Astrocyte (in vitro differentiated cells and primary cell): ENCODE data around the gene EPHB1. TPM values are rescaled to one million over a fixed set of nuclear protein-coding genes. Genes with fewer than 3 reads are reported as not detected.

Source experiments
- DNase-seq: peaks from one replicate; pipeline ENCODE4 v3.0.0-alpha.2; 2010; ENCODE audit warnings: low read depth
- FAIRE-seq: peaks from 2 replicates; lab custom pipeline; 2011; peaks lifted over from hg19 to GRCh38; lab: Jason Lieb, UNC
- H2AFZ ChIP-seq: 2 replicates; pipeline ENCODE4 v1.6.0; 2012; ENCODE audit warnings: low read depth, low read length, inconsistent platforms
- H3K27ac ChIP-seq: 2 replicates; pipeline ENCODE4 v1.5.1; 2011; ENCODE audit warnings: low read depth, low read length, inconsistent platforms
- H3K27me3 ChIP-seq: 2 replicates; pipeline ENCODE4 v1.6.0; 2011; ENCODE audit warnings: low read length, inconsistent platforms; ENCODE audit not compliant: insufficient read depth
- H3K36me3 ChIP-seq: 2 replicates; pipeline ENCODE4 v1.5.1; 2011; ENCODE audit warnings: low read length, inconsistent platforms; ENCODE audit not compliant: insufficient read depth
- H3K4me1 ChIP-seq: 2 replicates; pipeline ENCODE4 v1.5.1; 2011; ENCODE audit warnings: low read length, inconsistent platforms; ENCODE audit not compliant: insufficient read depth
- H3K4me2 ChIP-seq: 2 replicates; pipeline ENCODE4 v1.6.0; 2012; ENCODE audit warnings: low read length, inconsistent platforms
- H3K4me3 ChIP-seq: 2 replicates; pipeline ENCODE4 v1.5.1; 2011; ENCODE audit warnings: low read depth, mild to moderate bottlenecking, low read length, inconsistent platforms; ENCODE audit not compliant: insufficient read depth
- H3K79me2 ChIP-seq: 2 replicates; pipeline ENCODE4 v1.6.0; 2012; ENCODE audit warnings: mild to moderate bottlenecking, low read length, inconsistent platforms; ENCODE audit not compliant: insufficient read depth
- H3K9ac ChIP-seq: 2 replicates; pipeline ENCODE4 v1.6.0; 2012; ENCODE audit warnings: mild to moderate bottlenecking, low read length, inconsistent platforms
- H3K9me3 ChIP-seq: 2 replicates; pipeline ENCODE4 v1.5.1; 2012; ENCODE audit warnings: low read depth, mild to moderate bottlenecking, low read length, inconsistent platforms; ENCODE audit not compliant: insufficient read depth
- H4K20me1 ChIP-seq: 2 replicates; pipeline ENCODE4 v1.6.0; 2012; ENCODE audit warnings: low read length, inconsistent platforms; ENCODE audit not compliant: insufficient read depth
- H3K27ac Mint-ChIP-seq: one replicate; pipeline ENCODE4 v1.8.0; 2021; ENCODE audit warnings: mild to moderate bottlenecking, mixed read lengths; ENCODE audit not compliant: unreplicated experiment
- H3K27me3 Mint-ChIP-seq: one replicate; pipeline ENCODE4 v1.8.0; 2021; ENCODE audit warnings: low read depth, mixed read lengths; ENCODE audit not compliant: unreplicated experiment
- H3K36me3 Mint-ChIP-seq: one replicate; pipeline ENCODE4 v1.8.0; 2021; ENCODE audit warnings: low read depth, mixed read lengths; ENCODE audit not compliant: unreplicated experiment
- H3K4me1 Mint-ChIP-seq: one replicate; pipeline ENCODE4 v1.8.0; 2021; ENCODE audit warnings: low read depth, mixed read lengths; ENCODE audit not compliant: unreplicated experiment
- H3K4me3 Mint-ChIP-seq: one replicate; pipeline ENCODE4 v1.8.0; 2021; ENCODE audit warnings: mild to moderate bottlenecking, moderate library complexity, mixed read lengths; ENCODE audit not compliant: unreplicated experiment
- H3K9me3 Mint-ChIP-seq: one replicate; pipeline ENCODE4 v1.8.0; 2021; ENCODE audit warnings: mild to moderate bottlenecking, mixed read lengths; ENCODE audit not compliant: unreplicated experiment
- CTCF ChIP-seq: IDR thresholded peaks from 2 replicates; pipeline ENCODE4 v1.5.1; 2011; ENCODE audit warnings: low read depth, mild to moderate bottlenecking, inconsistent platforms, low read length, moderate library complexity; ENCODE audit not compliant: insufficient read depth
- EZH2 ChIP-seq: IDR thresholded peaks from 2 replicates; pipeline ENCODE4 v1.6.1; 2012; ENCODE audit warnings: mild to moderate bottlenecking, low read length, inconsistent platforms; ENCODE audit not compliant: insufficient read depth
- total RNA-seq: library from RNA; stranded (reverse); gene quantifications from 2 replicates; pipeline ENCODE4 v1.2.1, GENCODE V29; 2021

Gene EPHB1
- total RNA-seq, 1 donor from 2014 or later = 4.1 TPM

GRCh38 chr3:134836921-134837320 is 41.9 kb downstream of the EPHB1 start:
- no peaks in the 10 kb centered on the region for H3K9me3 ChIP-seq
- H3K79me2 ChIP-seq = no peaks in the 10 kb centered on the region
- H2AFZ ChIP-seq = no peak overlapping the region
- H3K4me1 ChIP-seq = no peaks in the 10 kb centered on the region
- H3K9ac ChIP-seq = no peak overlapping the region
- TF ChIP-seq CTCF (no peak), EZH2 (no peak)
- H3K36me3 Mint-ChIP-seq = no peaks in the 10 kb centered on the region
- H3K27ac Mint-ChIP-seq = no peak overlapping the region
- H3K27me3 ChIP-seq = no peaks in the 10 kb centered on the region
- FAIRE-seq (no peak), DNase-seq (no peak)
- no peak overlapping the region for H3K4me3 Mint-ChIP-seq
- no peaks in the 10 kb centered on the region for H3K4me1 Mint-ChIP-seq
- H3K27me3 Mint-ChIP-seq = peaks cover 18% of the 10 kb centered on the region
- no peaks in the 10 kb centered on the region for H3K36me3 ChIP-seq
- no peak overlapping the region for H3K27ac ChIP-seq
- no peak overlapping the region for H3K4me3 ChIP-seq
- H3K9me3 Mint-ChIP-seq = no peaks in the 10 kb centered on the region
- H3K4me2 ChIP-seq = no peak overlapping the region
- no peaks in the 10 kb centered on the region for H4K20me1 ChIP-seq

- Histone ChIP-seq H3K4me2 (no peak overlapping the region), H3K36me3 (no peaks in the 10 kb centered on the region), H3K79me2 (no peaks in the 10 kb centered on the region), H3K9me3 (no peaks in the 10 kb centered on the region), H2AFZ (no peak overlapping the region), H4K20me1 (no peaks in the 10 kb centered on the region), H3K9ac (no peak overlapping the region), H3K4me3 (no peak overlapping the region), H3K27ac (no peak overlapping the region), H3K4me1 (no peaks in the 10 kb centered on the region), H3K27me3 (no peaks in the 10 kb centered on the region)
- FAIRE-seq (no peak), DNase-seq (no peak)
- TF ChIP-seq EZH2 = no peak
- no peak for TF ChIP-seq CTCF
- Mint-ChIP-seq H3K27me3 (peaks cover 15% of the 10 kb centered on the region), H3K9me3 (peaks cover 5% of the 10 kb centered on the region), H3K36me3 (no peaks in the 10 kb centered on the region), H3K4me3 (no peak overlapping the region), H3K27ac (no peak overlapping the region), H3K4me1 (no peaks in the 10 kb centered on the region)
Measured at GRCh38 chr3:134838599-134838998, 43.5 kb downstream of the EPHB1 start.

- Mint-ChIP-seq H3K4me1 (no peaks in the 10 kb centered on the region), H3K27ac (no peak overlapping the region), H3K9me3 (peaks cover 5% of the 10 kb centered on the region), H3K36me3 (no peaks in the 10 kb centered on the region), H3K4me3 (no peak overlapping the region), H3K27me3 (peaks cover 12% of the 10 kb centered on the region)
- no peak overlapping the region for H3K9ac ChIP-seq
- no peak for TF ChIP-seq CTCF
- no peak for TF ChIP-seq EZH2
- no peaks in the 10 kb centered on the region for H4K20me1 ChIP-seq
- H3K9me3 ChIP-seq = no peaks in the 10 kb centered on the region
- no peaks in the 10 kb centered on the region for H3K79me2 ChIP-seq
- no peak overlapping the region for H3K4me3 ChIP-seq
- no peaks in the 10 kb centered on the region for H3K36me3 ChIP-seq
- H3K27ac ChIP-seq = no peak overlapping the region
- no peak overlapping the region for H3K4me2 ChIP-seq
- FAIRE-seq = no peak
- H2AFZ ChIP-seq = no peak overlapping the region
- no peaks in the 10 kb centered on the region for H3K27me3 ChIP-seq
- no peak for DNase-seq
- no peaks in the 10 kb centered on the region for H3K4me1 ChIP-seq
Measured at GRCh38 chr3:134839422-134839821, 44.4 kb downstream of the EPHB1 start.
